ENCODE measurements around the gene ZPR1.

- no peak for TF ChIP-seq POLR2AphosphoS5 (IDR thresholded peaks at IDR 0.05; ENCODE audit: borderline replicate concordance, low read depth, low read length)
- no peak for TF ChIP-seq EZH2 (IDR thresholded peaks at IDR 0.05)
- TF ChIP-seq FOXP2 (optimal IDR thresholded peaks at IDR 0.05; ENCODE audit: control extremely low read depth, extremely low read length, insufficient read depth) = no peak
Observed at GRCh38 chr11:116777056-116777455, 10.8 kb downstream of the ZPR1 start.

All from SK-N-MC (cell line).